GM12874 (cell line): ENCODE data around the gene CLDN1.

Source experiments
- CTCF ChIP-seq: IDR thresholded peaks from 2 replicates; pipeline ENCODE4 v1.5.1; 2011; ENCODE audit warnings: low read depth, mild to moderate bottlenecking, control low read depth, low read length, moderate library complexity; ENCODE audit not compliant: insufficient read depth

Gene CLDN1

GRCh38 chr3:190294030-190294429, 28.2 kb downstream of the CLDN1 start:
- no peak for TF ChIP-seq CTCF

GRCh38 chr3:190293621-190294020, 28.6 kb downstream of the CLDN1 start:
- no peak for TF ChIP-seq CTCF

GRCh38 chr3:190291994-190292584, 30.2 kb downstream of the CLDN1 start:
- TF ChIP-seq CTCF, result no peak

- no peak for TF ChIP-seq CTCF
These were observed 32.3 kb downstream of the CLDN1 start for GRCh38 chr3:190289989-190290388.

GRCh38 chr3:190288836-190289235, 33.4 kb downstream of the CLDN1 start:
- no peak for TF ChIP-seq CTCF

- no peak for TF ChIP-seq CTCF
These were observed 36.2 kb downstream of the CLDN1 start for GRCh38 chr3:190286014-190286413.

- TF ChIP-seq CTCF, result no peak
These were observed 40.8 kb downstream of the CLDN1 start for GRCh38 chr3:190281308-190282051.
